Measurements from ENCODE around the gene CNTNAP5. TPM values are rescaled to one million over a fixed set of nuclear protein-coding genes. Genes with fewer than 3 reads are reported as not detected.

The CNTNAP5 gene
- total RNA-seq, 1 experiment from 2014 or later, result not detected

GRCh38 chr2:124424074-124424473, 399.0 kb downstream of the CNTNAP5 start:
- no peaks in the 10 kb centered on the region for H3K4me1 Mint-ChIP-seq (ENCODE audit: low read depth, unreplicated experiment)
- no peaks in the 10 kb centered on the region for H3K27me3 Mint-ChIP-seq (ENCODE audit: unreplicated experiment)
- peaks cover 10% of the 10 kb centered on the region for H3K9me3 Mint-ChIP-seq (ENCODE audit: low read depth, unreplicated experiment)
- peaks cover 5% of the 10 kb centered on the region for H3K36me3 Mint-ChIP-seq (ENCODE audit: insufficient read depth, unreplicated experiment)
- no peak for TF ChIP-seq CTCF (IDR thresholded peaks at IDR 0.05; ENCODE audit: unreplicated experiment)
- BruUV-seq (replicated peaks), result no TSS peak
- CTCF ChIA-PET, result no interaction called here
- H3K27ac Mint-ChIP-seq (ENCODE audit: unreplicated experiment), result no peak overlapping the region
- intact Hi-C loops (cut with micrococcal nuclease; ENCODE audit: unreplicated experiment), result no loop called here
- no peak for DNase-seq
- H3K4me3 Mint-ChIP-seq (ENCODE audit: low read depth, unreplicated experiment), result no peak overlapping the region

- CTCF ChIA-PET, result interaction anchor here (0.7 kb wide), 1 partner anchor 1422 kb away, joined by 3 read pairs; no protein-coding TSS in a partner anchor
- no peak for DNase-seq
- no TSS peak for BruUV-seq (replicated peaks)
- intact Hi-C loops (cut with micrococcal nuclease; ENCODE audit: unreplicated experiment), result no loop called here
- Mint-ChIP-seq H3K4me1 (ENCODE audit: low read depth, unreplicated experiment) (no peaks in the 10 kb centered on the region), H3K4me3 (ENCODE audit: low read depth, unreplicated experiment) (no peak overlapping the region), H3K27ac (ENCODE audit: unreplicated experiment) (no peak overlapping the region), H3K27me3 (ENCODE audit: unreplicated experiment) (no peaks in the 10 kb centered on the region), H3K9me3 (ENCODE audit: low read depth, unreplicated experiment) (peaks cover 7% of the 10 kb centered on the region), H3K36me3 (ENCODE audit: insufficient read depth, unreplicated experiment) (peaks cover 5% of the 10 kb centered on the region)
- no peak for TF ChIP-seq CTCF (IDR thresholded peaks at IDR 0.05; ENCODE audit: unreplicated experiment)
Measured at GRCh38 chr2:124426122-124426521, 401.0 kb downstream of the CNTNAP5 start.

- CTCF ChIA-PET, result no interaction called here
- Mint-ChIP-seq H3K4me3 (ENCODE audit: low read depth, unreplicated experiment) (no peak overlapping the region), H3K4me1 (ENCODE audit: low read depth, unreplicated experiment) (no peaks in the 10 kb centered on the region), H3K36me3 (ENCODE audit: insufficient read depth, unreplicated experiment) (peaks cover 5% of the 10 kb centered on the region), H3K27ac (ENCODE audit: unreplicated experiment) (no peak overlapping the region), H3K27me3 (ENCODE audit: unreplicated experiment) (no peaks in the 10 kb centered on the region), H3K9me3 (ENCODE audit: low read depth, unreplicated experiment) (peaks cover 4% of the 10 kb centered on the region)
- no peak for TF ChIP-seq CTCF (IDR thresholded peaks at IDR 0.05; ENCODE audit: unreplicated experiment)
- DNase-seq, result no peak
- intact Hi-C loops (cut with micrococcal nuclease; ENCODE audit: unreplicated experiment), result no loop called here
- BruUV-seq (replicated peaks), result no TSS peak
Measured at GRCh38 chr2:124426625-124427024, 401.5 kb downstream of the CNTNAP5 start.

- H3K27me3 Mint-ChIP-seq (ENCODE audit: unreplicated experiment), result no peaks in the 10 kb centered on the region
- CTCF ChIA-PET, result no interaction called here
- H3K4me1 Mint-ChIP-seq (ENCODE audit: low read depth, unreplicated experiment), result no peaks in the 10 kb centered on the region
- no peak for DNase-seq
- BruUV-seq (replicated peaks), result no TSS peak
- H3K27ac Mint-ChIP-seq (ENCODE audit: unreplicated experiment), result no peak overlapping the region
- no peak for TF ChIP-seq CTCF (IDR thresholded peaks at IDR 0.05; ENCODE audit: unreplicated experiment)
- no peak overlapping the region for H3K4me3 Mint-ChIP-seq (ENCODE audit: low read depth, unreplicated experiment)
- no peaks in the 10 kb centered on the region for H3K36me3 Mint-ChIP-seq (ENCODE audit: insufficient read depth, unreplicated experiment)
- intact Hi-C loops (cut with micrococcal nuclease; ENCODE audit: unreplicated experiment), result no loop called here
- H3K9me3 Mint-ChIP-seq (ENCODE audit: low read depth, unreplicated experiment), result peaks cover 7% of the 10 kb centered on the region
Measured at GRCh38 chr2:124437811-124438210, 412.7 kb downstream of the CNTNAP5 start.
